Fibroblast of lung (primary cell): Measurements from ENCODE around the gene BAIAP2. TPM values are rescaled to one million over a fixed set of nuclear protein-coding genes. Genes with fewer than 3 reads are reported as not detected.

Experiments
- DNase-seq, 2 donors: peaks; one replicate each; pipeline versions ENCODE4 v3.0.0 to v3.0.0-alpha.2; 2010; ENCODE audit warnings: low read depth in 2 of 2
- H2AFZ ChIP-seq: 2 replicates; pipeline ENCODE4 v1.5.1; 2012; ENCODE audit warnings: low read length, control low read depth, inconsistent platforms
- H3K27ac ChIP-seq: 2 replicates; pipeline ENCODE4 v1.5.1; 2011; ENCODE audit warnings: low read length, control low read depth; ENCODE audit not compliant: insufficient read depth
- H3K27me3 ChIP-seq: 2 replicates; pipeline ENCODE4 v1.5.1; 2011; ENCODE audit warnings: mild to moderate bottlenecking, low read length; ENCODE audit not compliant: control insufficient read depth, insufficient read depth
- H3K36me3 ChIP-seq: 2 replicates; pipeline ENCODE4 v1.5.1; 2011; ENCODE audit warnings: low read length; ENCODE audit not compliant: control insufficient read depth, insufficient read depth
- H3K4me1 ChIP-seq: 2 replicates; pipeline ENCODE4 v1.5.1; 2011; ENCODE audit warnings: low read length; ENCODE audit not compliant: control insufficient read depth, insufficient read depth; ENCODE audit errors: extremely low read depth
- H3K4me2 ChIP-seq: 2 replicates; pipeline ENCODE4 v1.5.1; 2011; ENCODE audit warnings: low read length, control low read depth; ENCODE audit not compliant: insufficient read depth; ENCODE audit errors: extremely low read depth
- H3K4me3 ChIP-seq, 4 experiments: fragments of 200-600 bp in 1 of 4; sonication (generic) in 1 of 4; replicated peaks in 1 of 4; 2 replicates each; pipeline ENCODE4 v1.5.1; 2011 to 2016; ENCODE audit warnings: low read length in 4 of 4, low read depth in 3 of 4, mild to moderate bottlenecking in 3 of 4, control low read depth in 2 of 4, inconsistent platforms in 1 of 4, mixed read lengths in 1 of 4; ENCODE audit not compliant: insufficient read depth in 1 of 4; ENCODE audit errors: control extremely low read depth in 1 of 4
- H3K79me2 ChIP-seq: 2 replicates; pipeline ENCODE4 v1.5.1; 2012; ENCODE audit warnings: mild to moderate bottlenecking, low read length, inconsistent platforms; ENCODE audit not compliant: control insufficient read depth, insufficient read depth
- H3K9ac ChIP-seq: 2 replicates; pipeline ENCODE4 v1.5.1; 2011; ENCODE audit warnings: mild to moderate bottlenecking, low read length, control low read depth; ENCODE audit not compliant: insufficient read depth
- H3K9me3 ChIP-seq: 2 replicates; pipeline ENCODE4 v1.5.1; 2012; ENCODE audit warnings: low read depth, low read length; ENCODE audit not compliant: control insufficient read depth, insufficient read depth
- H4K20me1 ChIP-seq: 2 replicates; pipeline ENCODE4 v1.5.1; 2011; ENCODE audit warnings: low read length; ENCODE audit not compliant: control insufficient read depth, insufficient read depth; ENCODE audit errors: extremely low read depth
- CTCF ChIP-seq, 2 donors: IDR thresholded peaks in 1 of 2; conservative IDR thresholded peaks in 1 of 2; 1 replicate in 1 of 2; 2 replicates in 1 of 2; pipeline ENCODE4 v1.5.1; 2011 to 2012; ENCODE audit warnings: low read length in 2 of 2, control low read depth in 1 of 2, inconsistent platforms in 1 of 2, low read depth in 1 of 2, mild to moderate bottlenecking in 1 of 2
- EZH2 ChIP-seq: IDR thresholded peaks from 2 replicates; pipeline ENCODE4 v1.5.1; 2012; ENCODE audit warnings: low read length, control low read depth, mild to moderate bottlenecking; ENCODE audit errors: missing control alignments
- polyA plus RNA-seq, 2 donors: library from polyadenylated mRNA; depleted of rRNA in 1 of 2; stranded (reverse) in 1 of 2; unstranded in 1 of 2; fragments of >200 nt; gene quantifications; 2 replicates each; pipeline ENCODE4 v1.2.1, GENCODE V29; 2011 to 2012; ENCODE audit warnings: missing spikeins in 1 of 2
- total RNA-seq: library from RNA; depleted of rRNA; stranded (reverse); fragments of >200 nt; gene quantifications from 2 replicates; pipeline ENCODE4 v1.2.1, GENCODE V29; 2014

The BAIAP2 gene
- total and polyA plus RNA-seq, 2 donors (not counting 1 experiment from before 2014, with no cell fraction given): 6.0 to 13.4 TPM

GRCh38 chr17:81033535-81034167 lies 1.3 kb upstream of the BAIAP2 start:
- Histone ChIP-seq H2AFZ (no peak overlapping the region), H4K20me1 (no peaks in the 10 kb centered on the region), H3K27ac (no peak overlapping the region), H3K4me3 (peak overlapping the region; percentile 49 to 77 (median 68)), H3K4me2 (peak overlapping the region; percentile 87), H3K27me3 (no peaks in the 10 kb centered on the region), H3K79me2 (peaks cover 10% of the 10 kb centered on the region), H3K4me1 (peaks cover 3% of the 10 kb centered on the region), H3K9ac (no peak overlapping the region), H3K9me3 (no peaks in the 10 kb centered on the region), H3K36me3 (peaks cover 2% of the 10 kb centered on the region)
- TF ChIP-seq CTCF (conservative IDR thresholded peaks at IDR 0.05 in 1 of 2, IDR thresholded peaks at IDR 0.05 in 1 of 2; ENCODE audit: low read depth in 1 of 2, low read length in 2 of 2) (no peak), EZH2 (no peak)
- no peak for DNase-seq

GRCh38 chr17:81034168-81034777 lies 678 bp upstream of the BAIAP2 start:
- Histone ChIP-seq H4K20me1 (no peaks in the 10 kb centered on the region), H3K9ac (peak overlapping the region; percentile 62), H3K4me2 (peak overlapping the region; percentile 87), H3K79me2 (peaks cover 17% of the 10 kb centered on the region), H3K4me3 (peak overlapping the region; percentile 49 to 77 (median 68)), H3K9me3 (no peaks in the 10 kb centered on the region), H3K4me1 (peaks cover 3% of the 10 kb centered on the region), H3K36me3 (peaks cover 2% of the 10 kb centered on the region), H3K27ac (no peak overlapping the region), H2AFZ (peak overlapping the region; percentile 33), H3K27me3 (no peaks in the 10 kb centered on the region)
- no peak for DNase-seq
- no peak for TF ChIP-seq EZH2
- no peak for TF ChIP-seq CTCF (conservative IDR thresholded peaks at IDR 0.05 in 1 of 2, IDR thresholded peaks at IDR 0.05 in 1 of 2; ENCODE audit: low read depth in 1 of 2, low read length in 2 of 2)

- no peak overlapping the region for H2AFZ ChIP-seq
- no peak for TF ChIP-seq EZH2
- TF ChIP-seq CTCF (conservative IDR thresholded peaks at IDR 0.05 in 1 of 2, IDR thresholded peaks at IDR 0.05 in 1 of 2; ENCODE audit: low read depth in 1 of 2, low read length in 2 of 2): no peak
- peaks cover 8% of the 10 kb centered on the region for H3K4me1 ChIP-seq
- peak; percentile 37 to 60 for DNase-seq
- H3K4me2 ChIP-seq: peak overlapping the region; percentile 66
- H3K27me3 ChIP-seq: no peaks in the 10 kb centered on the region
- H3K4me3 ChIP-seq: peak overlapping the region; percentile 53 to 63 (median 57)
- H4K20me1 ChIP-seq: no peaks in the 10 kb centered on the region
- H3K79me2 ChIP-seq: peaks cover 25% of the 10 kb centered on the region
- peaks cover 2% of the 10 kb centered on the region for H3K36me3 ChIP-seq
- H3K9me3 ChIP-seq: no peaks in the 10 kb centered on the region
- peak overlapping the region; percentile 59 for H3K9ac ChIP-seq
- H3K27ac ChIP-seq: no peak overlapping the region
Measured at GRCh38 chr17:81035521-81036196, 708 bp downstream of the BAIAP2 start.
